ENCODE data around the gene CDS1.

Gene CDS1

DNA sequence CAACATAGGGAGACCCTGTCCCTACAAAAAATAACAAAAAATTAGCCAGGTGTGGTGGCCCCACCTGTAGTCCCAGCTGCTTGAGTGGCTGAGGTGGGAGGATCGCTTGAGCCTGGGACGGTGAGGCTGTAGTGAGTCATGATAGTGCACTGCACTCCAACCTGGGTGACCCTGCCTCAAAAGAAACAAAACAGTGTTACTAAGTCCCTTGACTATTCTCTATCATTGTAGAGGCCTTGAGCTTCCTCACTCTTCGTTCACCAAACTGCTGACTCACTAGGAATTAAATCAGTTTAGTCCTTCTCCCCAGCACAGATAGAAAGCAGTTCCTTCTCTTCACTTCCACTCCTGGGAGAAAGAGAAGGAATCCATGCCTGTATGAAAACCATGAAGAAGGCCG, 14.5 kb downstream of the CDS1 start:
- in situ Hi-C loops (cut with MboI; ENCODE audit: low pct_unique_long_range_greater_than_20kb, low sequenced_read_pairs, unreplicated experiment): no loop called here
- DNase-seq (ENCODE audit: low spot score): no peak

DNA sequence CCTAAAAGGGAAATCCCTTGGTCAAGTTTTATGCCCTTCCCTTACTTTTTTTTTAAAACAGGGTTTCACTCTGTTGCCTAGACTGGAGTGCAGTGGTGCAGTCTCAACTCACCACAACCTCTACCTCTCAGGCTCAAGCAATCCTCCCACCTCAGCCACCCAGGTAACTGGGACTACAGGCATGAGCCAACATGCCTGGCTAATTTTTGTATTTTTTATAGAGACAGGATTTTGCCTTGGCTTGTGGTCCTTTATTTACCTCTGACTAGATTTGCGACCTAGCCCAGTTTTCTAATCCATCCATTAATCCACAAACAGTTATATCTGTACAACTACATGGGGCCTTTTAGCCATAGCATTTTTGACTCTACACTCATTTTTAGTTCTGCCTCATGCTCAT, 23.7 kb downstream of the CDS1 start:
- TF ChIP-seq, protein P1, sequence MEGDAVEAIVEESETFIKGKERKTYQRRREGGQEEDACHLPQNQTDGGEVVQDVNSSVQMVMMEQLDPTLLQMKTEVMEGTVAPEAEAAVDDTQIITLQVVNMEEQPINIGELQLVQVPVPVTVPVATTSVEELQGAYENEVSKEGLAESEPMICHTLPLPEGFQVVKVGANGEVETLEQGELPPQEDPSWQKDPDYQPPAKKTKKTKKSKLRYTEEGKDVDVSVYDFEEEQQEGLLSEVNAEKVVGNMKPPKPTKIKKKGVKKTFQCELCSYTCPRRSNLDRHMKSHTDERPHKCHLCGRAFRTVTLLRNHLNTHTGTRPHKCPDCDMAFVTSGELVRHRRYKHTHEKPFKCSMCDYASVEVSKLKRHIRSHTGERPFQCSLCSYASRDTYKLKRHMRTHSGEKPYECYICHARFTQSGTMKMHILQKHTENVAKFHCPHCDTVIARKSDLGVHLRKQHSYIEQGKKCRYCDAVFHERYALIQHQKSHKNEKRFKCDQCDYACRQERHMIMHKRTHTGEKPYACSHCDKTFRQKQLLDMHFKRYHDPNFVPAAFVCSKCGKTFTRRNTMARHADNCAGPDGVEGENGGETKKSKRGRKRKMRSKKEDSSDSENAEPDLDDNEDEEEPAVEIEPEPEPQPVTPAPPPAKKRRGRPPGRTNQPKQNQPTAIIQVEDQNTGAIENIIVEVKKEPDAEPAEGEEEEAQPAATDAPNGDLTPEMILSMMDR (IDR thresholded peaks at IDR 0.05; ENCODE audit: extremely low read depth, insufficient read depth, missing control alignments): no peak
- in situ Hi-C loops (cut with MboI; ENCODE audit: low pct_unique_long_range_greater_than_20kb, low sequenced_read_pairs, unreplicated experiment): no loop called here
- no peak for DNase-seq (ENCODE audit: low spot score)

More for the DNA sequence above, 14.5 kb downstream of the CDS1 start:
- TF ChIP-seq, protein P1 (IDR thresholded peaks at IDR 0.05; ENCODE audit: extremely low read depth, insufficient read depth, missing control alignments): no peak

DNA sequence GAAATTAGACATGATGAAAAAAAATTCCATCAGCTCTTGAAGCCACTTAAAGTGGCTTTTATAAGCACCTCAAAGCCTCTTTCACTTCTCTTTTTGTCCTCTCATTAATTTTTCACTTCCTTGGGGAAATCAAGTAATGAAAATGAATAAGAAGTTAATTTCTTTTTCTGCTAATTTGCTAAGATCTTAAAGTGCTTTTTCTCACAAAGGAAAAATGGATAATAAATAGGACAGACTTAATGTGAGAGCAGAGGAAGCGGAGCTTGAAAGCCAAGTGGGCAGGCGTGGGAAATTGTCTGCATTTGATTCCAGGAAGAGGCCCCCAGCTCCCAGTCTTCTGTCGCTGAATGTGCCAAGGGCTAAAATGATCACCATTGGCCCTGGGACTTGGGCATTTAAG, 28.6 kb downstream of the CDS1 start:
- TF ChIP-seq, protein P1 (IDR thresholded peaks at IDR 0.05; ENCODE audit: extremely low read depth, insufficient read depth, missing control alignments): no peak
- in situ Hi-C loops (cut with MboI; ENCODE audit: low pct_unique_long_range_greater_than_20kb, low sequenced_read_pairs, unreplicated experiment): no loop called here
- no peak for DNase-seq (ENCODE audit: low spot score)

DNA sequence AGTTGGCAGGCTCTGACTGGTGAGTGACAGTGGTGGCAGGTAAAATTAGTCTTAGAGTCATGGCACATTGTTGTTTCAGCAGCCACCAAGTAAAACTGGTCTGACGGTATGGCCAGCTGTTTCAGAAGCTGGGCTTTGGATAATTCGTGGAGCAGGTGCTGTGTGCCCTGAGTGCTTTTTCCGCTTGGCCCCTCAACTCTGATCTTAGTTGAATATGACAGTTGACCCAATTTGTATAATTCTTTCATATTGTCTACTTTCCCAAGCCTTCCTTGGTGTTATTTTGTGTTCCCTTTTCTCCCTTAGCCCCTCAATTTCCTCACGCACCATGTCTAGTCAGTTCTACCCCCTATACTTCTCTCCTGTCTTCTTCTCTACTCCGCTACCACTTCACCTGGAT, 32.0 kb downstream of the CDS1 start:
- TF ChIP-seq, protein P1 (IDR thresholded peaks at IDR 0.05; ENCODE audit: extremely low read depth, insufficient read depth, missing control alignments): no peak
- in situ Hi-C loops (cut with MboI; ENCODE audit: low pct_unique_long_range_greater_than_20kb, low sequenced_read_pairs, unreplicated experiment): no loop called here
- no peak for DNase-seq (ENCODE audit: low spot score)

- no peak for DNase-seq (ENCODE audit: low spot score)
- in situ Hi-C loops (cut with MboI; ENCODE audit: low pct_unique_long_range_greater_than_20kb, low sequenced_read_pairs, unreplicated experiment): no loop called here
- TF ChIP-seq, protein P1 (IDR thresholded peaks at IDR 0.05; ENCODE audit: extremely low read depth, insufficient read depth, missing control alignments): no peak
Measured at GRCh38 chr4:84615355-84615754, 32.4 kb downstream of the CDS1 start.

- TF ChIP-seq, protein P1 (IDR thresholded peaks at IDR 0.05; ENCODE audit: extremely low read depth, insufficient read depth, missing control alignments): no peak
- in situ Hi-C loops (cut with MboI; ENCODE audit: low pct_unique_long_range_greater_than_20kb, low sequenced_read_pairs, unreplicated experiment): no loop called here
- no peak for DNase-seq (ENCODE audit: low spot score)
Measured at GRCh38 chr4:84622959-84623358, 40.0 kb downstream of the CDS1 start.

DNA sequence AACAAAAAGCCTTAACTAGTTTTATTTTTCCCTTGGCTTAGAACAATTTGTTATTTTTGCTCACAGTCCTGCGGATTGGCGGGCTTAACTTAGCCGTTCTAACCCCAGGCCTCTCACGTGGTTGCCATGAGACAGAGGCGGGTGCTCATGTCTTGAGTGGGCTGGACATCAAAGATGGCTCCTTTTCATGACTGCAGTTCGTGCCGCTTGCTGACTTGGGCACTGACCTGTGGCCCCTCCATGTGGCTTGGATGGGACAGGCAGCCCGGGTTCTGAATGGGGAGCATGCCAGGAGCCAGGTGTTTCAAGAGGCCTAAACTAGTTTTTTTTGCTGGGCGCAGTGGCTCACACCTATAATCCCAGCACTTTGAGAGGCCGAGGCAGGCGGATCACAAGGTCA, 40.7 kb downstream of the CDS1 start:
- DNase-seq (ENCODE audit: low spot score): no peak
- in situ Hi-C loops (cut with MboI; ENCODE audit: low pct_unique_long_range_greater_than_20kb, low sequenced_read_pairs, unreplicated experiment): no loop called here
- TF ChIP-seq, protein P1 (IDR thresholded peaks at IDR 0.05; ENCODE audit: extremely low read depth, insufficient read depth, missing control alignments): no peak

Data from GM13977 (cell line).